Trophoblast cell (in vitro differentiated cells and primary cell): ENCODE results near the gene GPR61.

ENCODE experiments used
- DNase-seq, 2 donors: peaks; one replicate each; pipeline ENCODE4 v3.0.0-alpha.2; 2016
- H2AFZ ChIP-seq: 2 replicates; pipeline ENCODE4 v1.6.1; 2013; ENCODE audit warnings: low read length, moderate library complexity, mild to moderate bottlenecking; ENCODE audit not compliant: insufficient read depth, poor library complexity
- H2AK5ac ChIP-seq: 2 replicates; pipeline ENCODE4 v1.6.1; 2013; ENCODE audit warnings: mild to moderate bottlenecking, low read length
- H2BK120ac ChIP-seq: 2 replicates; pipeline ENCODE4 v1.6.1; 2013; ENCODE audit warnings: low read length, mild to moderate bottlenecking, moderate library complexity; ENCODE audit not compliant: insufficient read depth, poor library complexity
- H2BK12ac ChIP-seq: 2 replicates; pipeline ENCODE4 v1.6.1; 2013; ENCODE audit warnings: mild to moderate bottlenecking, low read length, moderate library complexity
- H2BK5ac ChIP-seq: 2 replicates; pipeline ENCODE4 v1.6.1; 2013; ENCODE audit warnings: low read length, low read depth, moderate library complexity, mild to moderate bottlenecking; ENCODE audit not compliant: poor library complexity
- H3K14ac ChIP-seq: 2 replicates; pipeline ENCODE4 v1.6.1; 2013; ENCODE audit warnings: mild to moderate bottlenecking, low read length
- H3K18ac ChIP-seq: 2 replicates; pipeline ENCODE4 v1.6.1; 2013; ENCODE audit warnings: mild to moderate bottlenecking, low read length
- H3K23ac ChIP-seq: 2 replicates; pipeline ENCODE4 v1.6.1; 2013; ENCODE audit warnings: low read length
- H3K27ac ChIP-seq: 2 replicates; pipeline ENCODE4 v1.5.1; 2013; ENCODE audit warnings: low read depth, mild to moderate bottlenecking, inconsistent platforms, low read length, moderate library complexity
- H3K27me3 ChIP-seq: 2 replicates; pipeline ENCODE4 v1.6.1; 2013; ENCODE audit warnings: inconsistent platforms, mild to moderate bottlenecking, low read length, moderate library complexity; ENCODE audit not compliant: insufficient read depth
- H3K36me3 ChIP-seq, 2 experiments: 1 replicate in 1 of 2; 2 replicates in 1 of 2; pipeline ENCODE4 v1.6.1; 2013; ENCODE audit warnings: low read length in 2 of 2, mild to moderate bottlenecking in 2 of 2, moderate library complexity in 1 of 2; ENCODE audit not compliant: insufficient read depth in 2 of 2, control insufficient read depth in 1 of 2
- H3K4ac ChIP-seq: 2 replicates; pipeline ENCODE4 v1.6.1; 2013; ENCODE audit warnings: low read depth, mild to moderate bottlenecking, low read length, moderate library complexity
- H3K4me1 ChIP-seq, 2 experiments: 1 replicate in 1 of 2; 2 replicates in 1 of 2; pipeline ENCODE4 v1.6.1; 2013; ENCODE audit warnings: low read length in 2 of 2, mild to moderate bottlenecking in 2 of 2, moderate library complexity in 1 of 2; ENCODE audit not compliant: insufficient read depth in 2 of 2, control insufficient read depth in 1 of 2
- H3K4me2 ChIP-seq: 2 replicates; pipeline ENCODE4 v1.6.1; 2013; ENCODE audit warnings: inconsistent platforms, mild to moderate bottlenecking, low read length, moderate library complexity
- H3K4me3 ChIP-seq: 2 replicates; pipeline ENCODE4 v1.5.1; 2013; ENCODE audit warnings: mild to moderate bottlenecking, low read depth, low read length, inconsistent platforms
- H3K79me1 ChIP-seq: one replicate; pipeline ENCODE4 v1.6.1; 2013; ENCODE audit warnings: low read length
- H3K79me2 ChIP-seq: 2 replicates; pipeline ENCODE4 v1.6.1; 2013; ENCODE audit warnings: low read length, mild to moderate bottlenecking; ENCODE audit not compliant: control insufficient read depth, insufficient read depth, poor library complexity
- H3K9ac ChIP-seq: 2 replicates; pipeline ENCODE4 v1.6.1; 2013; ENCODE audit warnings: mild to moderate bottlenecking, low read length
- H3K9me3 ChIP-seq: 2 replicates; pipeline ENCODE4 v1.6.1; 2013; ENCODE audit warnings: low read depth, mild to moderate bottlenecking, control low read depth, inconsistent platforms, low read length; ENCODE audit not compliant: insufficient read depth
- H4K12ac ChIP-seq: 2 replicates; pipeline ENCODE4 v1.6.1; 2013; ENCODE audit warnings: low read depth, mild to moderate bottlenecking, low read length, moderate library complexity
- H4K8ac ChIP-seq: 2 replicates; pipeline ENCODE4 v1.6.1; 2013; ENCODE audit warnings: low read depth, mild to moderate bottlenecking, low read length, moderate library complexity
- H4K91ac ChIP-seq: one replicate; pipeline ENCODE4 v1.6.1; 2013; ENCODE audit warnings: low read depth, mild to moderate bottlenecking, low read length, moderate library complexity
- WGBS: extraction: QIAGEN DNeasy Blood & Tissue Kit; methylation state at CpG from one replicate; pipeline ENCODE4 v1.1.7; 2013; ENCODE audit warnings: missing lambda C conversion rate; ENCODE audit not compliant: insufficient read length, insufficient coverage; ENCODE audit errors: extremely low coverage; 5-methylcytosine and 5-hydroxymethylcytosine counted together

GPR61 gene

DNA sequence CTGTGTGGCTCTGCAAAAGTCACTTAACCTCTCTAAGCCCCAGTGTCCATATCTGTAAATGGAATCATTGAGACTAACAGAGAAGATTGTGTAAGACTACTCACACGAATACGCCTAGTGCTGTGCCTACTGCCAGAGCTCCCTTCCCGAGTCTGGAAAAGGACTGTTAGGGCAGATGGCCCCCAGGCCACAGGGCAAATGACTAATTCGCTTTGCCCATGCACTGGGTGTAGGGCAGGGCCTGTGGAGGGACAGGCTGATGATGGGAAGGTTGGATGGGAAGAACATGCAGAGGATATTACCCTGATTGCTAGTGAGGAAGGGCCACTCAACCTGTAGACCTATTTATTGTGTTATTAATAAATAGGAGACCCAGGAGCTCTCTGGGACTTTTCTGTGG, 4.2 kb upstream of the GPR61 start:
- no peak overlapping the region for H2AFZ ChIP-seq
- no peak overlapping the region for H3K4me3 ChIP-seq
- no peak overlapping the region for H4K8ac ChIP-seq
- no peaks in the 10 kb centered on the region for H3K79me2 ChIP-seq
- H3K14ac ChIP-seq, result no peak overlapping the region
- no peaks in the 10 kb centered on the region for H3K27me3 ChIP-seq
- peaks cover 0 to 2% of the 10 kb centered on the region in 2 experiments for H3K4me1 ChIP-seq
- no CpG with 5 or more reads among the region's 4 CpGs for WGBS
- no peak overlapping the region for H4K12ac ChIP-seq
- H3K79me1 ChIP-seq, result no peaks in the 10 kb centered on the region
- H3K23ac ChIP-seq, result no peak overlapping the region
- H4K91ac ChIP-seq, result no peak overlapping the region
- no peak overlapping the region for H3K4ac ChIP-seq
- H2AK5ac ChIP-seq, result no peak overlapping the region
- no peak overlapping the region for H2BK5ac ChIP-seq
- H3K9me3 ChIP-seq, result no peaks in the 10 kb centered on the region
- H3K9ac ChIP-seq, result no peak overlapping the region
- no peak overlapping the region for H3K27ac ChIP-seq
- H3K4me2 ChIP-seq, result no peak overlapping the region
- DNase-seq, result no peak
- no peak overlapping the region for H2BK120ac ChIP-seq
- no peak overlapping the region for H3K18ac ChIP-seq
- H2BK12ac ChIP-seq, result no peak overlapping the region
- H3K36me3 ChIP-seq, result no peaks in the 10 kb centered on the region

DNA sequence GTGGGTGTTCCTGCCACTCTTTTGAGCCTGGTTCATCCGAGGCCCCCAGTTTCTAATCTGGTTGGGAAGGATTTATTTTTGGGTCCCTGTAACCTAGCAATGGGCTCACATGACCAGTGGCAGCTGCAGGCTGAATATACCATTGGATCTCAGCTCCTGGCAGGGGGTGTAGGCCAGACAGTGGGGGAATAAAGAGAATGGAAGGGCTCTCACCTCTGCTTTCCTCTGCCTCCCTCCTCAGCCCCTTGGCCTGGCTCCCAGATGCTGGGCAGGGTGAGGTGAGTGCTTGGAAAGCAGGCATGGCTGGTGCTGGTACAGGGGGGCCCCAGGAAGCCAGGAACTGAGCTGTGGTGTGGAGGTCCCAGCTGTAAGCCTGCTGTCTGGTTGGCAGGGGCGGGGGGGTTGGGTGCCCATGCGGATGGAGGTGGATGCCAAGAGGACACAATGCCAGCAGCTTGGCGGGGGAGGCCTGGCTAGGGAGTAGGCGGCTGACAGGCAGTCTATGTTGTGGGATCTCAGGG, 3.6 kb upstream of the GPR61 start:
- no peaks in the 10 kb centered on the region for H3K27me3 ChIP-seq
- H3K23ac ChIP-seq, result no peak overlapping the region
- no peak overlapping the region for H3K14ac ChIP-seq
- H3K4me2 ChIP-seq, result no peak overlapping the region
- no peak overlapping the region for H3K27ac ChIP-seq
- H2AFZ ChIP-seq, result no peak overlapping the region
- H2BK5ac ChIP-seq, result no peak overlapping the region
- H4K91ac ChIP-seq, result no peak overlapping the region
- H3K18ac ChIP-seq, result no peak overlapping the region
- H2BK12ac ChIP-seq, result no peak overlapping the region
- H4K8ac ChIP-seq, result no peak overlapping the region
- H3K4me1 ChIP-seq, result peaks cover 0 to 2% of the 10 kb centered on the region in 2 experiments
- no peak overlapping the region for H2BK120ac ChIP-seq
- no peaks in the 10 kb centered on the region for H3K36me3 ChIP-seq
- no peaks in the 10 kb centered on the region for H3K9me3 ChIP-seq
- H3K9ac ChIP-seq, result no peak overlapping the region
- no peak for DNase-seq
- H3K79me1 ChIP-seq, result no peaks in the 10 kb centered on the region
- H3K4me3 ChIP-seq, result no peak overlapping the region
- no peaks in the 10 kb centered on the region for H3K79me2 ChIP-seq
- H3K4ac ChIP-seq, result no peak overlapping the region
- WGBS, result no CpG with 5 or more reads among the region's 5 CpGs
- no peak overlapping the region for H4K12ac ChIP-seq
- no peak overlapping the region for H2AK5ac ChIP-seq

- Histone ChIP-seq H3K36me3 (no peaks in the 10 kb centered on the region), H3K4ac (no peak overlapping the region), H4K8ac (no peak overlapping the region), H3K18ac (no peak overlapping the region), H3K27me3 (no peaks in the 10 kb centered on the region), H3K4me3 (no peak overlapping the region), H3K23ac (no peak overlapping the region), H3K4me1 (no peaks in the 10 kb centered on the region), H3K9ac (no peak overlapping the region), H2BK120ac (no peak overlapping the region), H2BK12ac (no peak overlapping the region), H3K79me2 (no peaks in the 10 kb centered on the region), H2AK5ac (no peak overlapping the region), H4K91ac (no peak overlapping the region), H4K12ac (no peak overlapping the region), H3K9me3 (no peaks in the 10 kb centered on the region), H3K27ac (no peak overlapping the region), H3K14ac (no peak overlapping the region), H2BK5ac (no peak overlapping the region), H2AFZ (no peak overlapping the region), H3K4me2 (no peak overlapping the region), H3K79me1 (no peaks in the 10 kb centered on the region)
- WGBS, result no CpG with 5 or more reads among the region's 9 CpGs
- DNase-seq, result no peak
Observed at GRCh38 chr1:109537450-109538178, 2.1 kb upstream of the GPR61 start.

- no peaks in the 10 kb centered on the region for H3K27me3 ChIP-seq
- no peak overlapping the region for H3K4me3 ChIP-seq
- H3K4ac ChIP-seq, result no peak overlapping the region
- H2BK5ac ChIP-seq, result no peak overlapping the region
- no peak overlapping the region for H3K18ac ChIP-seq
- no CpG with 5 or more reads among the region's 9 CpGs for WGBS
- H3K9me3 ChIP-seq, result no peaks in the 10 kb centered on the region
- DNase-seq, result no peak
- H3K14ac ChIP-seq, result no peak overlapping the region
- H3K79me2 ChIP-seq, result no peaks in the 10 kb centered on the region
- no peak overlapping the region for H3K4me2 ChIP-seq
- H3K9ac ChIP-seq, result no peak overlapping the region
- no peak overlapping the region for H2AFZ ChIP-seq
- H2AK5ac ChIP-seq, result no peak overlapping the region
- H3K36me3 ChIP-seq, result no peaks in the 10 kb centered on the region
- H3K4me1 ChIP-seq, result no peaks in the 10 kb centered on the region
- H3K23ac ChIP-seq, result no peak overlapping the region
- H2BK120ac ChIP-seq, result no peak overlapping the region
- no peaks in the 10 kb centered on the region for H3K79me1 ChIP-seq
- H2BK12ac ChIP-seq, result no peak overlapping the region
- H4K8ac ChIP-seq, result no peak overlapping the region
- no peak overlapping the region for H4K12ac ChIP-seq
- no peak overlapping the region for H4K91ac ChIP-seq
- H3K27ac ChIP-seq, result no peak overlapping the region
Observed at GRCh38 chr1:109538827-109539555, 681 bp upstream of the GPR61 start.
